ACC112 (cell line): ENCODE data around the gene MACF1.

ENCODE experiments used
- H2AFZ ChIP-seq: fragments of 200-600 bp; sonication (generic); one replicate; pipeline ENCODE4 v1.6.0; 2017; ENCODE audit warnings: antibody characterized with exemption, low read length; ENCODE audit not compliant: unreplicated experiment
- H3K27ac ChIP-seq: fragments of 200-600 bp; sonication (generic); 2 replicates; pipeline ENCODE4 v1.5.1; 2014; ENCODE audit warnings: low read depth, mild to moderate bottlenecking, antibody characterized with exemption, low read length, moderate library complexity
- H3K27me3 ChIP-seq: fragments of 200-600 bp; sonication (generic); 2 replicates; pipeline ENCODE4 v1.6.1; 2014; ENCODE audit warnings: mild to moderate bottlenecking, antibody characterized with exemption, low read length, moderate library complexity, mixed read lengths; ENCODE audit not compliant: insufficient read depth
- H3K36me3 ChIP-seq: fragments of 200-600 bp; sonication (generic); 2 replicates; pipeline ENCODE4 v1.6.1; 2016; ENCODE audit warnings: mild to moderate bottlenecking, antibody characterized with exemption, low read length, moderate library complexity, mixed read lengths; ENCODE audit not compliant: insufficient read depth
- H3K4me1 ChIP-seq: fragments of 200-600 bp; sonication (generic); one replicate; pipeline ENCODE4 v1.6.1; 2016; ENCODE audit warnings: low read length, mixed read lengths; ENCODE audit not compliant: insufficient read depth, unreplicated experiment, control insufficient read depth
- H3K4me3 ChIP-seq: fragments of 200-600 bp; sonication (generic); 2 replicates; pipeline ENCODE4 v1.5.1; 2014; ENCODE audit warnings: mild to moderate bottlenecking, low read depth, low read length
- H3K79me2 ChIP-seq: fragments of 200-600 bp; sonication (generic); one replicate; pipeline ENCODE4 v1.6.0; 2016; ENCODE audit warnings: low read length; ENCODE audit not compliant: control insufficient read depth, unreplicated experiment, insufficient read depth

Gene MACF1

GRCh38 chr1:39332828-39333227 lies 128.3 kb downstream of the MACF1 start:
- Histone ChIP-seq H3K27ac (no peak overlapping the region), H3K36me3 (peaks cover 18% of the 10 kb centered on the region), H3K4me1 (no peaks in the 10 kb centered on the region)

GRCh38 chr1:39333296-39333695 lies 128.8 kb downstream of the MACF1 start:
- Histone ChIP-seq H3K4me1 (no peaks in the 10 kb centered on the region), H3K79me2 (no peaks in the 10 kb centered on the region), H2AFZ (no peak overlapping the region), H3K27ac (no peak overlapping the region), H3K27me3 (no peaks in the 10 kb centered on the region), H3K36me3 (peaks cover 17% of the 10 kb centered on the region), H3K4me3 (no peak overlapping the region)

More at GRCh38 chr1:39332828-39333227, 128.3 kb downstream of the MACF1 start:
- Histone ChIP-seq H2AFZ (no peak overlapping the region), H3K27me3 (no peaks in the 10 kb centered on the region), H3K79me2 (no peaks in the 10 kb centered on the region), H3K4me3 (no peak overlapping the region)

GRCh38 chr1:39335216-39335615 lies 130.7 kb downstream of the MACF1 start:
- H3K36me3 ChIP-seq: peaks cover 21% of the 10 kb centered on the region
- no peaks in the 10 kb centered on the region for H3K79me2 ChIP-seq
- no peaks in the 10 kb centered on the region for H3K4me1 ChIP-seq
- H3K27ac ChIP-seq: no peak overlapping the region
- no peak overlapping the region for H3K4me3 ChIP-seq
- no peak overlapping the region for H2AFZ ChIP-seq
- H3K27me3 ChIP-seq: no peaks in the 10 kb centered on the region

- Histone ChIP-seq H3K4me3 (no peak overlapping the region), H3K27ac (no peak overlapping the region), H3K79me2 (no peaks in the 10 kb centered on the region), H3K4me1 (no peaks in the 10 kb centered on the region), H3K36me3 (peaks cover 22% of the 10 kb centered on the region), H2AFZ (no peak overlapping the region), H3K27me3 (no peaks in the 10 kb centered on the region)
Measured at GRCh38 chr1:39337067-39337466, 132.6 kb downstream of the MACF1 start.

GRCh38 chr1:39342776-39343175 lies 138.3 kb downstream of the MACF1 start:
- Histone ChIP-seq H3K36me3 (peaks cover 26% of the 10 kb centered on the region), H3K27me3 (no peaks in the 10 kb centered on the region), H3K79me2 (no peaks in the 10 kb centered on the region), H3K4me1 (no peaks in the 10 kb centered on the region), H3K4me3 (no peak overlapping the region), H3K27ac (no peak overlapping the region), H2AFZ (no peak overlapping the region)

GRCh38 chr1:39344394-39345154 lies 140.1 kb downstream of the MACF1 start:
- Histone ChIP-seq H3K4me1 (no peaks in the 10 kb centered on the region), H3K27me3 (no peaks in the 10 kb centered on the region), H3K36me3 (peaks cover 38% of the 10 kb centered on the region), H3K4me3 (no peak overlapping the region), H2AFZ (no peak overlapping the region), H3K27ac (no peak overlapping the region), H3K79me2 (no peaks in the 10 kb centered on the region)

GRCh38 chr1:39346872-39347271 lies 142.4 kb downstream of the MACF1 start:
- H3K27me3 ChIP-seq: no peaks in the 10 kb centered on the region
- H3K27ac ChIP-seq: no peak overlapping the region
- H3K4me1 ChIP-seq: no peaks in the 10 kb centered on the region
- no peak overlapping the region for H2AFZ ChIP-seq
- H3K4me3 ChIP-seq: no peak overlapping the region
- H3K36me3 ChIP-seq: peaks cover 25% of the 10 kb centered on the region
- no peaks in the 10 kb centered on the region for H3K79me2 ChIP-seq

GRCh38 chr1:39348278-39348677 lies 143.8 kb downstream of the MACF1 start:
- Histone ChIP-seq H3K27ac (no peak overlapping the region), H3K27me3 (no peaks in the 10 kb centered on the region), H3K4me1 (no peaks in the 10 kb centered on the region), H3K4me3 (no peak overlapping the region), H3K36me3 (peaks cover 21% of the 10 kb centered on the region), H3K79me2 (no peaks in the 10 kb centered on the region), H2AFZ (no peak overlapping the region)

GRCh38 chr1:39352881-39353280 lies 148.4 kb downstream of the MACF1 start:
- no peak overlapping the region for H2AFZ ChIP-seq
- H3K4me3 ChIP-seq: no peak overlapping the region
- peaks cover 23% of the 10 kb centered on the region for H3K36me3 ChIP-seq
- no peak overlapping the region for H3K27ac ChIP-seq
- no peaks in the 10 kb centered on the region for H3K4me1 ChIP-seq
- no peaks in the 10 kb centered on the region for H3K79me2 ChIP-seq
- no peaks in the 10 kb centered on the region for H3K27me3 ChIP-seq

GRCh38 chr1:39354572-39354971 lies 150.1 kb downstream of the MACF1 start:
- Histone ChIP-seq H3K79me2 (no peaks in the 10 kb centered on the region), H3K4me3 (no peak overlapping the region), H3K27me3 (no peaks in the 10 kb centered on the region), H2AFZ (no peak overlapping the region), H3K36me3 (peaks cover 24% of the 10 kb centered on the region), H3K27ac (no peak overlapping the region), H3K4me1 (no peaks in the 10 kb centered on the region)

GRCh38 chr1:39358491-39358890 lies 154.0 kb downstream of the MACF1 start:
- no peak overlapping the region for H3K4me3 ChIP-seq
- no peak overlapping the region for H3K27ac ChIP-seq
- no peaks in the 10 kb centered on the region for H3K4me1 ChIP-seq
- no peaks in the 10 kb centered on the region for H3K27me3 ChIP-seq
- no peaks in the 10 kb centered on the region for H3K79me2 ChIP-seq
- H2AFZ ChIP-seq: no peak overlapping the region
- peaks cover 39% of the 10 kb centered on the region for H3K36me3 ChIP-seq
